GM12801 (cell line): ENCODE data around the gene CSNK2A2.

Experiments used
- CTCF ChIP-seq: IDR thresholded peaks from one replicate; pipeline ENCODE4 v1.5.1; 2011; ENCODE audit warnings: control low read depth; ENCODE audit not compliant: insufficient read length; ENCODE audit errors: extremely low read depth

CSNK2A2 gene

GRCh38 chr16:58226790-58227189 is 28.9 kb upstream of the CSNK2A2 start:
- TF ChIP-seq CTCF = no peak

- no peak for TF ChIP-seq CTCF
These were observed 28.2 kb upstream of the CSNK2A2 start for GRCh38 chr16:58225965-58226602.

- TF ChIP-seq CTCF = no peak
These were observed 24.8 kb upstream of the CSNK2A2 start for GRCh38 chr16:58222532-58223316.

- TF ChIP-seq CTCF = no peak
These were observed 21.5 kb upstream of the CSNK2A2 start for GRCh38 chr16:58219432-58219831.

GRCh38 chr16:58218786-58219185 is 20.9 kb upstream of the CSNK2A2 start:
- no peak for TF ChIP-seq CTCF

- TF ChIP-seq CTCF = no peak
These were observed 19.5 kb upstream of the CSNK2A2 start for GRCh38 chr16:58217311-58217925.

GRCh38 chr16:58212824-58213655 is 15.1 kb upstream of the CSNK2A2 start:
- no peak for TF ChIP-seq CTCF
